H1 (cell line): Measurements from ENCODE around the gene AGRN. TPM values are rescaled to one million over a fixed set of nuclear protein-coding genes. Genes with fewer than 3 reads are reported as not detected.

Source experiments
- CBX8 ChIP-seq: fragments of 300-800, 300-1000 bp; sonication (generic); IDR thresholded peaks from 2 replicates; pipeline ENCODE4 v1.7.1; 2016; ENCODE audit warnings: low read depth, low read length, borderline replicate concordance
- CHD7 ChIP-seq: fragments of 300-600 bp; sonication (generic); IDR thresholded peaks from 2 replicates; pipeline ENCODE4 v1.7.1; 2012; ENCODE audit warnings: low read length, moderate library complexity, mild to moderate bottlenecking, inconsistent platforms; ENCODE audit not compliant: insufficient replicate concordance
- GABPA ChIP-seq: IDR thresholded peaks from 2 replicates; pipeline ENCODE4 v1.6.1; 2011; ENCODE audit warnings: mild to moderate bottlenecking, low read length, moderate library complexity, borderline replicate concordance; ENCODE audit not compliant: insufficient read depth
- KDM1A ChIP-seq: fragments of 200-600, 300-600 bp; sonication (generic); IDR thresholded peaks from 2 replicates; pipeline ENCODE4 v1.7.1; 2016; ENCODE audit warnings: mild to moderate bottlenecking, low read length, borderline replicate concordance
- KDM5A ChIP-seq: fragments of 200-600 bp; IDR thresholded peaks from 2 replicates; pipeline ENCODE4 v1.7.1; 2012; ENCODE audit warnings: mild to moderate bottlenecking, low read length, inconsistent platforms, mixed read lengths
- MAFK ChIP-seq: IDR thresholded peaks from 2 replicates; pipeline ENCODE4 v1.6.1; 2012; ENCODE audit warnings: low read depth, mild to moderate bottlenecking, improper control_type of control experiment, low read length
- polyA plus RNA-seq, 7 experiments: library from polyadenylated mRNA; depleted of rRNA in 3 of 7; stranded (reverse) in 5 of 7; unstranded in 2 of 7; fragments of >200 nt in 5 of 7; fragments of 200-250 nt in 2 of 7; gene quantifications; 1 replicate in 5 of 7; 2 replicates in 1 of 7; 4 replicates in 1 of 7; pipeline versions ENCODE4 v1.2.1 to v1.2.3, GENCODE V29; 2011 to 2013; ENCODE audit warnings: missing spikeins in 2 of 7, mixed read lengths in 2 of 7
- total RNA-seq: library from RNA; stranded (reverse); fragmentation: NEBNext Ultra II Directional; extraction: Animal tissue kit (Norgen Biotek cat#: 25700); gene quantifications from 2 replicates; pipeline ENCODE4 v1.2.1, GENCODE V29; 2021

The AGRN gene
- total and polyA plus RNA-seq, 2 of the 8 experiments (the other 6 are each of a cell fraction or from before 2014, with no cell fraction given): 52.3 to 155 TPM

- TF ChIP-seq CHD7 (no peak), KDM5A (no peak), KDM1A (no peak), MAFK (no peak), GABPA (no peak), CBX8 (no peak)
These were observed 34.8 kb upstream of the AGRN start (continued) for GRCh38 chr1:985126-985525.
